OCI-M2 (cell line): ENCODE measurements around the gene CCDC159.

Source experiments
- DNase-seq: peaks from one replicate; lab custom pipeline; 2025; ENCODE audit not compliant: unreplicated experiment; lab: John Stamatoyannopoulos, UW

CCDC159 gene

GRCh38 chr19:11387162-11388034 lies 41.1 kb downstream of the CCDC159 start:
- DNase-seq, result no peak

GRCh38 chr19:11390359-11390758 lies 44.0 kb downstream of the CCDC159 start:
- no peak for DNase-seq

- DNase-seq, result no peak
Observed at GRCh38 chr19:11390933-11391680, 44.8 kb downstream of the CCDC159 start.

GRCh38 chr19:11397089-11397610 lies 50.8 kb downstream of the CCDC159 start:
- no peak for DNase-seq

- no peak for DNase-seq
Observed at GRCh38 chr19:11399667-11400066, 53.3 kb downstream of the CCDC159 start.

GRCh38 chr19:11400798-11401197 lies 54.5 kb downstream of the CCDC159 start:
- DNase-seq, result no peak

GRCh38 chr19:11401808-11402543 lies 55.7 kb downstream of the CCDC159 start:
- no peak for DNase-seq
